Measurements from ENCODE around the gene RSRC1.
"Not testable (repeated sequence)": the region's sequence is repeated elsewhere in the genome, so short reads cannot be mapped to it uniquely, and the experiment has no call there.

Gene RSRC1

GRCh38 chr3:158101335-158102241, 8.3 kb upstream of the RSRC1 start:
- DNase-seq (ENCODE audit: low read depth, low spot score): no peak

GRCh38 chr3:158102242-158103080, 7.4 kb upstream of the RSRC1 start:
- no peak for DNase-seq (ENCODE audit: low read depth, low spot score)

DNA sequence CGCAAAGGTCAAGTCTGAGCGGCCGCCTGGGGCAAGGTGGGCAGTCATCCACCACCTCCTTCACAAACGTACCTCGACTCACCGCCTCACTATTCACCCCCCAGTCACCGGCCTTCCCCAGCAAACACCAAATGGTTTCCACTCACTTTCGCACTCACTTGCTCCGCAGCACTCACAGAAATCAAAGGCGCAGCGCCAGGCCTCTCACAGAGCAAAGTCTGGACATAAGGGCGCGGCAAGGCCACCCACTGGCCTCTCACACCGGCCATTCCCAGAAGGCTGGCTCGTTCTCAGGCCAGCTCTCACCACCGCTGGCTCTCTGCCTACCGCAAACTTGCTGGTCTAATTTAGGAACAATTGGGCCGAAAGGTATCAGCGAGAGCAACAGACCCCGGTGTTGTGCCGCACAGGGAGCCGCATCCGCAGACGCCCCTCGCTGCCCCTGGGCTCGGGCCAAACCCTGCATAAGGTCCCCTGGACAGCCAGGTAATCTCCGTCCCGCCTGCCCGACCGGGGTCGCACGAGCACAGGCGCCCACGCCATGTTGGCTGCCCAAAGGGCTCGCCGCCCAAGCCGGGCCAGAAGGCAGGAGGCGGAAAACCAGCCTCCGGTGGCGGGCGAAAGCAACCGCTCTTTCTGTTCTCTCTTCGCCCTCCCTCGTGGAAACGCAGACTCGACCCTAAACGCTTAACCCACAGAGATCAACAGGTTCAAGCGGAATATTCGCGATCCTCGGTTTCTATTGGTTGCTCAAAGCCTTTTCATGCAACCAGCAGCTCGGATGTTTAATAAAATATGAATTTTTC, 6.6 kb upstream of the RSRC1 start:
- DNase-seq (ENCODE audit: low read depth, low spot score): no peak

DNA sequence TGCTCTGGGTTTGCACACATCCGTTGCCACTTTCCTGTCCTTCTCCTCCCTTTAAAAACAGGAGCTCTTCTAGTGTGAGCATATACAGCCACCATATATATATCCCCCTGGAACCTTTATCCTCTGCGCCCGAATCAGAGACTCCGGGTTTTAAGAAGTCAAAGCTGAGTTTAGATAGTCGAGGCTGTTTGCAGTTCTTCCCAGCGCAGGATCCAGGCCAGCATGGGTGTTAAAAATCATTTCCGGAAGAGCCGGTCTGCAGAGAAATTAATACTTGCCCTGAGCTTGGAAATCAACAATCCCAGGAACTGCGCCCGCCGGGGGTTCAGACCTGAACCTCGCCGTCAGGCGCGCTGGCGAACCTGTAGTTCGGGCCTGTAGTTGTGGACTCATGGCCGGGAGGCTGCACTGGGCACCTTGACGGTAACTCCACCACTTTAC, 6.0 kb upstream of the RSRC1 start:
- no peak for DNase-seq (ENCODE audit: low read depth, low spot score)

DNA sequence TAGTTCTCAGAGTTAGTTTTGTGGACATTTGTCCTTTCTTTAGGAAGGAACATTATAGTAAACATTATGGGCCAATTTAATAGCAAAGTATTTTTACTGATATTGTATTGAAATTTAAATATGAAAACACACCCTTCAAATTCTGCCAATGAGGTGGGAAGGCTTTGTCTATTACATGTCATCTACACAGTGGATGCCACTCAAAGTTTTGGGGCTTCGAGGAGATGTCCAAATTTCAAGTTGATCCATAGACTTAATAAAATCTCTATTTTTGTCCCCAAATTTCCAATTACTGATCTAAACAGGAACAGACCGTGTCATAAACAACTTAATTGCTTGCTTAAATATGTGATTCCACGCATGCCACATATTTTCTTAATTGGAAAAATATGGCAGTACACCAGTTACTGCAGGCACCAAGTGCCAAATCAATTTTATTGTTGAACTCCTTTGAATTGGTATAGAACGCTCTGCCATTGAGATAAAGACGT, 5.4 kb upstream of the RSRC1 start:
- no peak for DNase-seq (ENCODE audit: low read depth, low spot score)

DNA sequence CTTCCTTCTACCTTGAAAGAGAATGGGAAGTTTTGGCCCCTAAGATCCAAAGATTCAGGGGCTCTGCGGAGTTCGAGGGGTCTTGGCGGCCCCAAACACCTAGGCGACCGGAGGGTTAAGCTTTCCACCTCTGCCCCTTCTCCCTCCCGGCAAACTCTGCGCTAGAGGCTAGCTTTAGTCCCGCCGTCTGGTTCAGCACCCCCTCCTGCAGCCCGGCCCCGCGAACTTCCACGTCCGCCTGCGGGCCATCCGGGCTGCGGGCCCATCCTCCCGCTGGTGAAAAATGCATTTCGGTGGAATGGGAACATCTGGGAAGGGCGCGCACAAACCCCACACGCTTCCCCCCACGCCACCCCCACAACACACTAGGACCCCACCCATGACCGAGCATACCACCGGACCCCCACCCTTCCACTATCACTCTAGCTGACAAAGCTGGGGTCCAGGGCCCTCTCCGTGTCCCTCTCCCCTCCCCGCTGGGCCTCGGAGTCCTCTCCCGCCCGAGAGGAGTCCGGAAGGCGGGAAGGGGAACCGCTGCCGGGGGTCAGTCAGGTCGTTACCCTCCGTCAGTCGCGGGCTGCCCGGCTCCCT, 4.7 kb upstream of the RSRC1 start:
- DNase-seq (ENCODE audit: low read depth, low spot score): no peak

DNA sequence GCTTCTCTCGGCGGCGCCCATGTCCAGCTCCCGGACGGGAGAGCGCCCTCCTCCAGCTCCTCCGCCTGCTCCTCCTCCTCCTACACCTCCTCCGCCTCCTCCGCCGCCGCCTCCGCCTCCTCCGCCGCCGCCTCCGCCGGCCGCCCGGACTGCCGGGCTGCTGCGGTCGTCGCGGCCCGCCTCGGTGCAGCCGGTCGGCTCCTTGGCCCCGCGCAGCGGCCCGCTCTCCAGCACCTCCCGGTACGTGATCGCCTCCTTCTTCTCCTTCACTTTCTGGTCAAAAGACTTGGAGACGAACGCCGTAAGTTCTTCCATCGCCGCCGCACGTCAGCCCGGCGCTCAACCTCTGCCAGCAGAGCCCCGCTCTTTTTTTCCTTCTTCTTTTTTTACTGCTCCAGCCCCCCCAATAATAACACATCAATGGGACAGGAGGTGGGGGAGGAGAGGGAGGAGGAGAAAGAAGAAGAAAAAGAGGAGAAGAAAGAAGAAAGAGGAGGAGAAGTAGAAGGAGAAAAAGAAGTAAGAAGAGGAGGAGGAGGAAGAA, 4.1 kb upstream of the RSRC1 start:
- DNase-seq (ENCODE audit: low read depth, low spot score): no peak

GRCh38 chr3:158106766-158107471, 3.0 kb upstream of the RSRC1 start:
- DNase-seq (ENCODE audit: low read depth, low spot score): no peak

DNA sequence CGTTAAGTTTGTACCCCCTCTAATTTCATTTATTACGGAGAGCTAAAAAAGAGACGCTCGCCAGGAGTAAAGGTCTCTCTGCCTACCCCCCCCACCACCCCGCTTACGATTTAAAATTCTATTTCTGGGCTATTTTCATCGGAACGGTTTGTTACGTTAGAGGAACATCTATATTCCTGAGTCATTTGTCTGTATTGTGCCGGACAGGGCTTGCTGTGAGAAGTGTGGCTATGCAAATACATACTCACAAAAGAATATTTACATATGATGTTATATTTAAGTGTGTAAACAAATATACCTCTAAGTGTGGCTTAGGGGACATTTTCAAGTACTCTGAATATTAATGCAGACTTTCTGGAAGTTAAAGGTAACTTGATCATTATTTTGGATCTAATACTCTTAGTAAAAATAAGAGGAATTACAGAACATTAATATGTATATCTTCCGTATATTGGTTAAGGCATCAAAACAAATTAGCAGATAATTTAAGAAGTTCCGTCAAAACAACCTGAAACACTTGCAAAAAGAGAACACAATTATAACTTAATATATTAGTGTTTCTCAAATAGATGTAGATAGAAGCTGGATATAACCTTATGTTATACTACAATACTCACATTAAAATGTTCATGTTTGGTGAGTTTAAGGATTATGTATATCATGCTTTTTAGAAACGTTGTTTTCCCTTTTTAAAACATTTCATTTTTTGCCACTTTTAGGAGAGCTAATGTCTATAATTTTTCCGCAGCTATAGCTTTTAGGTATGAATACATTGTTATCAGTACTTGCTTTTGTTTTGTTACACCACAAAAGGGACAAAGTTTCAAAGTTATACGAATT, 2.1 kb upstream of the RSRC1 start:
- no peak for DNase-seq (ENCODE audit: low read depth, low spot score)

- DNase-seq (ENCODE audit: low read depth, low spot score): no peak
These were observed 1.4 kb upstream of the RSRC1 start for GRCh38 chr3:158108445-158108985.

- no peak for DNase-seq (ENCODE audit: low read depth, low spot score)
These were observed 540 bp upstream of the RSRC1 start for GRCh38 chr3:158109295-158109803.

GRCh38 chr3:158110658-158111018, 749 bp downstream of the RSRC1 start:
- no peak for DNase-seq (ENCODE audit: low read depth, low spot score)

DNA sequence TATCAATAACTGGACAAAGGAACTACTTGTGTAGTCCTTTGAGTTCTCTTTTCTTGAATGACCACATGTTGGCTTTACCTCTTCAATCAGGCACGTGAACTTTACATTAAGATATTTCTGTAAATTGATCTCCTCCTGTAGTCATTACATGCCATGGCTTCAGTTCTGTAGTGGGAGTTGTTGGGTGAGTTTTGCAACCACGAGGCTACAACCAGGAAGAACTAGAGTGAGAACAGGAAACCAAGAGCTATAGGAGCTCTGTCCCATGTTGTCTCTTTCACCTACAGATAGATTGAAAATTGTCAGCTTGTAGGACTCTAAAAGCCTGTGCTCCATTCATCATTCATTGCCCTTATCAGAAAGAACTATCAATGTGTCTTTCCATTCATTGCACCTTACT, 2.0 kb downstream of the RSRC1 start:
- DNase-seq (ENCODE audit: low read depth, low spot score): no peak

DNA sequence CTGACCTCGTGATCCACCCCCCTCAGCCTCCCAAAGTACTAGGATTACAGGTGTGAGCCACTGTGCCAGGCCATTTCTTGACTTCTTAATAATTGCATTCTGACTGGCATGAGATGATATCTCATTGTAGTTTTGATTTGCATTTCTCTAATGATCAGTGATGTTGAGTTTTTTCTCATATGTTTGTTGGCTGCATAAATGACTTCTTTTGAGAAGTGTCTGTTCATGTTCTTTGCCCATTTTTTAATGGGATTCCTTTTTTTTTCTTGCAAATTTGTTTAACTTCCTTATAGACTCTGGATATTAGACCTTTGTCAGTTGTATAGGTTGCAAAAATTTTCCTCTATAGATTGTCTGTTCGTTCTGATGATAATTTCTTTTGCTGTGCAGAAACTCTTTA, 3.7 kb downstream of the RSRC1 start:
- not testable (repeated sequence) for DNase-seq (ENCODE audit: low read depth, low spot score)

DNA sequence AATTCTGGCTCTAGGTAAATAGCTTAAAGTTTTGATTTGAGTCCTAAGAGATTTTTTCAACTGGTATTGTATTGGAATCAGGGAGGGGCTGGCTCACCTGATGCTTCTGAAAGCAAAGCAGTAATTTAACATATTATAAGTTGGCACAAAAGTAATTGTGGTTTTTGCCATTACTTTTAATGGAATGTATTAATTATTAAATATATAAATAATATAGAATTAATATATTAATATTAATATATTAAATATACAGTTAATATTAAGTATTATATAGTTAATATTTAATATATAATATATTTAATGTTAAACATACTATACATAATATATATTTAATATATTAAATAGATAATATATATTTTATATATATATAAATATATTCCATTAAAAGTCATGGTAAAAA, 10.4 kb downstream of the RSRC1 start:
- DNase-seq (ENCODE audit: low read depth, low spot score): no peak

- no peak for DNase-seq (ENCODE audit: low read depth, low spot score)
These were observed 11.4 kb downstream of the RSRC1 start for GRCh38 chr3:158121295-158121694.

- DNase-seq (ENCODE audit: low read depth, low spot score): not testable (repeated sequence)
These were observed 12.8 kb downstream of the RSRC1 start for GRCh38 chr3:158122721-158123120.

DNA sequence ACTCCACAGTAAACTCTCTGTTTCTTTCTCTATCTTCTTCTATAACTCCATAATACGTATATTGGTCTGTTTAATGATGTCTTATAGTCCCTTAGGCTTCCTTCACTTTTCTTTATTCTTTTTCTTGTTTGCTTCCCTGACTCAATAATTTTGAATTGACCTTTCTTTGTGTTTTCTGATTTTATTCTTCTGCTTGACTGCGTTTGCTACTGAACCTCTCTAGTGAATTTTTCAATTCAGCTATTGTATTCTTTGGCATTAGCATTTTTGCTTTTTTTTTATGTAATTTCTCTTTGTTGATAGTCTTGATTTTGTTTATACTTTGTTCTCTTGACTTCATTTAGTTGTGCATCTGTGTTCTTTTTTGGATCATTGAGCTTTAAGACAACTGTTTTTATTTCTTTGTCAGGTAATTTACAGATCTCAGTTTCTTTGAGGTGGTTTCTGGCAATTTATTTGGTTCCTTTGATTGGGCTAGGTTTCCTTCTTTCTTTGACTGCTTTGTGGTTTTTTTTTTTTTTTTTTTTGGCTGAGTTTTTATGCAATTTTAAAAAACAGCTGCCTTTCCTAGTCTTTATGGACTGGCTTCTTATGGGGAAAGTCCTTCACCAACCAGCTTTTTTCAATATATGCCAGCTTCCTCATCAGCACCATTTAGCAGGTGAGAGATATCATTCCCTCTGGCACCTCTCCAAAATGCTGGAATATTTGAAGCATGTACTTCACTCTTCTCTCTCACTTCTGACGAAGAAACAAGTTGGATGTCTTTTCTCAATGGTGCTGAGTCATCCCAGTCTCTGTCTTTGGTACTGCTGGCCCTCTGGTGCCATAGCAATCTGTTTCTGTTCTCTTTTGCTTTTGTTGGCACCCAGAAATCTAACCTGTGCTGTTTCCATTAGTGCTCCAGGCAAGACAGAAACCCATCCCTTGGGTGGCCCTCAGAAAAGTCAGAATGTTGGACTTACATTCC, 17.6 kb downstream of the RSRC1 start:
- no peak for DNase-seq (ENCODE audit: low read depth, low spot score)
